HEK293T (cell line): ENCODE measurements around the gene TDRD1.

Experiments
- HDGF ChIP-seq: fragments of 450-650 bp; IDR thresholded peaks from 2 replicates; pipeline ENCODE4 v1.6.1; 2017; ENCODE audit warnings: antibody characterized with exemption, borderline replicate concordance
- SUZ12 ChIP-seq: fragments of 450-650 bp; IDR thresholded peaks from 2 replicates; pipeline ENCODE4 v1.6.1; 2016; ENCODE audit warnings: mild to moderate bottlenecking
- ZNF384 ChIP-seq: fragments of 450-650 bp; IDR thresholded peaks from 2 replicates; pipeline ENCODE4 v1.6.1; 2016

DNA sequence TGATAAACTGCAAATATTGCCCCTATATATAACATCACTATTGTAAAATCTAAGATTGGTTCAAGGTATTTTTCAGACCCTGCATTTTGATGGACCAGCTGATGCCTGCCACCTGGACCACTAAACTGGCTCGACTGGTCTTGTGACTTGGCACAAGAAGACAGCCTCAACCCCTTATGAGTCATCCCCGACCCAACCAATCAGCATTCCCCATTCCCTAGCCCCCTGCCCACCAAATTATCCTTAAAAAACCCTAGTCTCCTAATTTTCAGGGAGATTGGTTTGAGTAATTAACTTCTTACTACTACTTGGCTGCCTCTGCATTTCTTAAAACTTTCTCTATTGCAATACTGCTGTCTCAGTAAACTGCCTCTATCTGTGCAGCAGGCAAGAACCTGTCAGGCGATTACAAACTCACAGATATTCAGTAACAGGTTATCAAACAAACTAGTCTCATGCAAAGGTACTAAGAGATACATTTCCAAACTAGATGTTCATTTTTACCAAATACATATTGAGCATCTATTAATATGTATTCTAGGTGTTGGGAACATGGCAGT is 10.6 kb upstream of the TDRD1 start:
- TF ChIP-seq ZNF384 (no peak), SUZ12 (no peak), HDGF (no peak)
